GM23338 (cell line): ENCODE data around the gene TTYH1. TPM values are rescaled to one million over a fixed set of nuclear protein-coding genes. Genes with fewer than 3 reads are reported as not detected.

Source experiments
- ATAC-seq: fragments of 200-7000 bp; cut with Tn5 transposase; 3 replicates; pipeline ENCODE4 v1.9.1; 2020
- DNase-seq: peaks from one replicate; pipeline ENCODE4 v3.0.0-alpha.2; 2015; ENCODE audit warnings: low spot score
- H2AFZ ChIP-seq: fragments of 200-600 bp; sonication (generic); 2 replicates; pipeline ENCODE4 v1.8.0; 2016; ENCODE audit warnings: antibody characterized with exemption, mild to moderate bottlenecking, moderate library complexity
- H3F3A ChIP-seq: fragments of 200-600 bp; sonication (generic); replicated peaks from 2 replicates; pipeline ENCODE4 v1.8.0; 2017; ENCODE audit warnings: antibody characterized with exemption, mixed run types, low read depth
- H3K27ac ChIP-seq: fragments of 200-600 bp; sonication (generic); 2 replicates; pipeline ENCODE4 v1.6.1; 2016; ENCODE audit warnings: low read depth
- H3K27me3 ChIP-seq: fragments of 200-600 bp; sonication (generic); 2 replicates; pipeline ENCODE4 v1.8.0; 2016; ENCODE audit warnings: mild to moderate bottlenecking, mixed run types, moderate library complexity; ENCODE audit not compliant: insufficient read depth
- H3K36me3 ChIP-seq: fragments of 200-600 bp; sonication (generic); 2 replicates; pipeline ENCODE4 v1.8.0; 2016; ENCODE audit warnings: mild to moderate bottlenecking; ENCODE audit not compliant: insufficient read depth
- H3K4me1 ChIP-seq: fragments of 200-600 bp; sonication (generic); 2 replicates; pipeline ENCODE4 v1.8.0; 2016; ENCODE audit warnings: mild to moderate bottlenecking, moderate library complexity; ENCODE audit not compliant: insufficient read depth
- H3K4me2 ChIP-seq: fragments of 200-600 bp; sonication (generic); 2 replicates; pipeline ENCODE4 v1.7.1; 2017; ENCODE audit warnings: mixed run types
- H3K4me3 ChIP-seq: fragments of 200-600 bp; sonication (generic); 2 replicates; pipeline ENCODE4 v1.6.1; 2016; ENCODE audit warnings: mixed run types
- H3K79me2 ChIP-seq: fragments of 200-600 bp; sonication (generic); replicated peaks from 2 replicates; pipeline ENCODE4 v1.8.0; 2017; ENCODE audit warnings: mild to moderate bottlenecking; ENCODE audit not compliant: insufficient read depth
- H3K9me2 ChIP-seq: fragments of 200-600 bp; sonication (generic); 2 replicates; pipeline ENCODE4 v1.8.0; 2017; ENCODE audit not compliant: insufficient read depth
- H4K20me1 ChIP-seq: fragments of 200-600 bp; sonication (generic); replicated peaks from 2 replicates; pipeline ENCODE4 v1.8.0; 2017; ENCODE audit warnings: mild to moderate bottlenecking; ENCODE audit not compliant: insufficient read depth
- H3K27ac Mint-ChIP-seq: 2 replicates; pipeline ENCODE4 v1.8.0; 2020; ENCODE audit warnings: inconsistent platforms, mild to moderate bottlenecking, moderate library complexity, mixed read lengths
- H3K27me3 Mint-ChIP-seq: 3 replicates; pipeline ENCODE4 v1.8.0; 2022; ENCODE audit warnings: low read depth, mild to moderate bottlenecking, moderate library complexity, mixed read lengths, inconsistent platforms; ENCODE audit not compliant: insufficient read depth, poor library complexity
- H3K36me3 Mint-ChIP-seq: 3 replicates; pipeline ENCODE4 v1.8.0; 2021; ENCODE audit warnings: low read depth, mild to moderate bottlenecking, inconsistent platforms, moderate library complexity, mixed read lengths
- H3K4me1 Mint-ChIP-seq: 3 replicates; pipeline ENCODE4 v1.8.0; 2020; ENCODE audit warnings: mild to moderate bottlenecking, inconsistent platforms, mixed read lengths
- H3K4me3 Mint-ChIP-seq: 3 replicates; pipeline ENCODE4 v1.8.0; 2021; ENCODE audit warnings: moderate library complexity, mild to moderate bottlenecking, inconsistent platforms, mixed read lengths
- H3K9me3 Mint-ChIP-seq: 3 replicates; pipeline ENCODE4 v1.8.0; 2020; ENCODE audit warnings: moderate library complexity, mild to moderate bottlenecking, inconsistent platforms, mixed read lengths
- CREB1 ChIP-seq: fragments of 250-450 bp; sonication (Bioruptor Pico); IDR thresholded peaks from 2 replicates; pipeline ENCODE4 v1.5.0; 2020; ENCODE audit warnings: low read depth, mild to moderate bottlenecking, moderate library complexity
- CTCF ChIP-seq, 2 experiments: fragments of 200-600 bp in 1 of 2; sonication (generic) in 1 of 2; conservative IDR thresholded peaks; 2 replicates each; pipeline versions ENCODE4 v1.5.1 to v1.6.1; 2016 to 2017; ENCODE audit warnings: antibody characterized with exemption in 2 of 2, low read depth in 2 of 2, mild to moderate bottlenecking in 2 of 2, moderate library complexity in 1 of 2
- ETS1 ChIP-seq: IDR thresholded peaks from 2 replicates; pipeline ENCODE4 v1.6.1; 2016; ENCODE audit warnings: antibody characterized with exemption
- EZH2 ChIP-seq: fragments of 200-600 bp; sonication (generic); IDR thresholded peaks from one replicate; pipeline ENCODE4 v1.8.0; 2017; ENCODE audit warnings: antibody characterized with exemption, mild to moderate bottlenecking, low read depth; ENCODE audit not compliant: unreplicated experiment
- JUNB ChIP-seq: IDR thresholded peaks from one replicate; pipeline ENCODE4 v1.6.1; 2016; ENCODE audit warnings: antibody characterized with exemption; ENCODE audit not compliant: unreplicated experiment
- NANOG ChIP-seq: IDR thresholded peaks from 2 replicates; pipeline ENCODE4 v1.6.1; 2016; ENCODE audit warnings: antibody characterized with exemption, borderline replicate concordance
- POLR2AphosphoS5 ChIP-seq: IDR thresholded peaks from 2 replicates; pipeline ENCODE4 v1.6.1; 2016; ENCODE audit warnings: antibody characterized with exemption, low read depth
- STAT1 ChIP-seq: IDR thresholded peaks from one replicate; pipeline ENCODE4 v1.6.1; 2016; ENCODE audit warnings: antibody characterized with exemption; ENCODE audit not compliant: unreplicated experiment
- ZNF114 ChIP-seq: fragments of 250-450 bp; sonication (Bioruptor Pico); IDR thresholded peaks from 2 replicates; pipeline ENCODE4 v1.5.0; 2020; ENCODE audit warnings: mild to moderate bottlenecking, moderate library complexity
- ZNF331 ChIP-seq: fragments of 250-450 bp; sonication (Bioruptor Pico); IDR thresholded peaks from 2 replicates; pipeline ENCODE4 v1.5.0; 2020; ENCODE audit warnings: low read depth, mild to moderate bottlenecking, moderate library complexity
- polyA plus RNA-seq: library from polyadenylated mRNA; unstranded; fragments of >200 nt; fragmentation: Nextera tagmentation; extraction: Ambion mirVana; gene quantifications from 2 replicates; pipeline ENCODE4 v1.2.1, GENCODE V29; 2016
- total RNA-seq: library from RNA; depleted of rRNA; stranded (reverse); fragments of >200 nt; shearing (Covaris generic); gene quantifications from 2 replicates; pipeline ENCODE4 v1.2.3, GENCODE V29; 2014
- TF ChIP-seq, protein P1 (sequence below): fragments of 250-450 bp; sonication (Bioruptor Pico); IDR thresholded peaks from 2 replicates; pipeline ENCODE4 v1.5.0; 2020; ENCODE audit warnings: mild to moderate bottlenecking, moderate library complexity
- TF ChIP-seq, protein P2 (sequence below): IDR thresholded peaks from one replicate; pipeline ENCODE4 v1.6.1; 2018; ENCODE audit warnings: antibody characterized with exemption; ENCODE audit not compliant: unreplicated experiment

The TTYH1 gene
- total and polyA plus RNA-seq, 2 experiments from 2014 or later, result 18.2 to 40.8 TPM

- 0 out of 2 replicates have a peak, but pooled peaks cover 3% of the 10 kb centered on the region for H3K79me2 ChIP-seq
- peak overlapping the region; percentile 92 for H3K27ac Mint-ChIP-seq
These were observed 4.8 kb downstream of the TTYH1 start for GRCh38 chr19:54420068-54420382.

More at GRCh38 chr19:54420068-54420382, 4.8 kb downstream of the TTYH1 start:
- Histone ChIP-seq H2AFZ (peak overlapping the region; percentile 74), H3K4me1 (peaks cover 37% of the 10 kb centered on the region), H3K4me3 (peak overlapping the region; percentile 64), H3K27me3 (peaks cover 11% of the 10 kb centered on the region), H3K4me2 (peak overlapping the region; percentile 93), H4K20me1 (no peaks in the 10 kb centered on the region; the same call in 1 of the 2 replicates), H3K9me2 (no peaks in the 10 kb centered on the region), H3K27ac (peak overlapping the region; percentile 98), H3F3A (peaks cover 21% of the 10 kb centered on the region), H3K36me3 (no peaks in the 10 kb centered on the region)
- peaks cover 41% of the 10 kb centered on the region for H3K36me3 Mint-ChIP-seq
- peaks cover 14% of the 10 kb centered on the region for H3K27me3 Mint-ChIP-seq
- peaks cover 46% of the 10 kb centered on the region for H3K4me1 Mint-ChIP-seq
- ATAC-seq (no peak; the same call in 2 of the 3 replicates), DNase-seq (no peak)
- peaks cover 4% of the 10 kb centered on the region for H3K9me3 Mint-ChIP-seq
- H3K4me3 Mint-ChIP-seq, result peak overlapping the region; percentile 61
- TF ChIP-seq, protein P1, sequence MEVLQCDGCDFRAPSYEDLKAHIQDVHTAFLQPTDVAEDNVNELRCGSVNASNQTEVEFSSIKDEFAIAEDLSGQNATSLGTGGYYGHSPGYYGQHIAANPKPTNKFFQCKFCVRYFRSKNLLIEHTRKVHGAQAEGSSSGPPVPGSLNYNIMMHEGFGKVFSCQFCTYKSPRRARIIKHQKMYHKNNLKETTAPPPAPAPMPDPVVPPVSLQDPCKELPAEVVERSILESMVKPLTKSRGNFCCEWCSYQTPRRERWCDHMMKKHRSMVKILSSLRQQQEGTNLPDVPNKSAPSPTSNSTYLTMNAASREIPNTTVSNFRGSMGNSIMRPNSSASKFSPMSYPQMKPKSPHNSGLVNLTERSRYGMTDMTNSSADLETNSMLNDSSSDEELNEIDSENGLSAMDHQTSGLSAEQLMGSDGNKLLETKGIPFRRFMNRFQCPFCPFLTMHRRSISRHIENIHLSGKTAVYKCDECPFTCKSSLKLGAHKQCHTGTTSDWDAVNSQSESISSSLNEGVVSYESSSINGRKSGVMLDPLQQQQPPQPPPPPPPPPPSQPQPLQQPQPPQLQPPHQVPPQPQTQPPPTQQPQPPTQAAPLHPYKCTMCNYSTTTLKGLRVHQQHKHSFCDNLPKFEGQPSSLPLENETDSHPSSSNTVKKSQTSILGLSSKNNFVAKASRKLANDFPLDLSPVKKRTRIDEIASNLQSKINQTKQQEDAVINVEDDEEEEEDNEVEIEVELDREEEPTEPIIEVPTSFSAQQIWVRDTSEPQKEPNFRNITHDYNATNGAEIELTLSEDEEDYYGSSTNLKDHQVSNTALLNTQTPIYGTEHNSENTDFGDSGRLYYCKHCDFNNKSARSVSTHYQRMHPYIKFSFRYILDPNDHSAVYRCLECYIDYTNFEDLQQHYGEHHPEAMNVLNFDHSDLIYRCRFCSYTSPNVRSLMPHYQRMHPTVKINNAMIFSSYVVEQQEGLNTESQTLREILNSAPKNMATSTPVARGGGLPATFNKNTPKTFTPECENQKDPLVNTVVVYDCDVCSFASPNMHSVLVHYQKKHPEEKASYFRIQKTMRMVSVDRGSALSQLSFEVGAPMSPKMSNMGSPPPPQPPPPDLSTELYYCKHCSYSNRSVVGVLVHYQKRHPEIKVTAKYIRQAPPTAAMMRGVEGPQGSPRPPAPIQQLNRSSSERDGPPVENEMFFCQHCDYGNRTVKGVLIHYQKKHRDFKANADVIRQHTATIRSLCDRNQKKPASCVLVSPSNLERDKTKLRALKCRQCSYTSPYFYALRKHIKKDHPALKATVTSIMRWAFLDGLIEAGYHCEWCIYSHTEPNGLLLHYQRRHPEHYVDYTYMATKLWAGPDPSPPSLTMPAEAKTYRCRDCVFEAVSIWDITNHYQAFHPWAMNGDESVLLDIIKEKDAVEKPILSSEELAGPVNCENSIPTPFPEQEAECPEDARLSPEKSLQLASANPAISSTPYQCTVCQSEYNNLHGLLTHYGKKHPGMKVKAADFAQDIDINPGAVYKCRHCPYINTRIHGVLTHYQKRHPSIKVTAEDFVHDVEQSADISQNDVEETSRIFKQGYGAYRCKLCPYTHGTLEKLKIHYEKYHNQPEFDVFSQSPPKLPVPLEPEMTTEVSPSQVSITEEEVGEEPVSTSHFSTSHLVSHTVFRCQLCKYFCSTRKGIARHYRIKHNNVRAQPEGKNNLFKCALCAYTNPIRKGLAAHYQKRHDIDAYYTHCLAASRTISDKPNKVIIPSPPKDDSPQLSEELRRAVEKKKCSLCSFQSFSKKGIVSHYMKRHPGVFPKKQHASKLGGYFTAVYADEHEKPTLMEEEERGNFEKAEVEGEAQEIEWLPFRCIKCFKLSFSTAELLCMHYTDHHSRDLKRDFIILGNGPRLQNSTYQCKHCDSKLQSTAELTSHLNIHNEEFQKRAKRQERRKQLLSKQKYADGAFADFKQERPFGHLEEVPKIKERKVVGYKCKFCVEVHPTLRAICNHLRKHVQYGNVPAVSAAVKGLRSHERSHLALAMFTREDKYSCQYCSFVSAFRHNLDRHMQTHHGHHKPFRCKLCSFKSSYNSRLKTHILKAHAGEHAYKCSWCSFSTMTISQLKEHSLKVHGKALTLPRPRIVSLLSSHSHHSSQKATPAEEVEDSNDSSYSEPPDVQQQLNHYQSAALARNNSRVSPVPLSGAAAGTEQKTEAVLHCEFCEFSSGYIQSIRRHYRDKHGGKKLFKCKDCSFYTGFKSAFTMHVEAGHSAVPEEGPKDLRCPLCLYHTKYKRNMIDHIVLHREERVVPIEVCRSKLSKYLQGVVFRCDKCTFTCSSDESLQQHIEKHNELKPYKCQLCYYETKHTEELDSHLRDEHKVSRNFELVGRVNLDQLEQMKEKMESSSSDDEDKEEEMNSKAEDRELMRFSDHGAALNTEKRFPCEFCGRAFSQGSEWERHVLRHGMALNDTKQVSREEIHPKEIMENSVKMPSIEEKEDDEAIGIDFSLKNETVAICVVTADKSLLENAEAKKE (CRISPR knock-in tag), result no peak
- TF ChIP-seq STAT1 (no peak), EZH2 (no peak), ZNF331 (CRISPR knock-in tag) (no peak), CREB1 (CRISPR knock-in tag) (no peak), ETS1 (no peak), POLR2AphosphoS5 (no peak), CTCF (conservative IDR thresholded peaks at IDR 0.05; ENCODE audit: low read depth in 2 of 2) (no peak), JUNB (no peak), ZNF114 (CRISPR knock-in tag) (no peak), NANOG (no peak)
- TF ChIP-seq, protein P2, sequence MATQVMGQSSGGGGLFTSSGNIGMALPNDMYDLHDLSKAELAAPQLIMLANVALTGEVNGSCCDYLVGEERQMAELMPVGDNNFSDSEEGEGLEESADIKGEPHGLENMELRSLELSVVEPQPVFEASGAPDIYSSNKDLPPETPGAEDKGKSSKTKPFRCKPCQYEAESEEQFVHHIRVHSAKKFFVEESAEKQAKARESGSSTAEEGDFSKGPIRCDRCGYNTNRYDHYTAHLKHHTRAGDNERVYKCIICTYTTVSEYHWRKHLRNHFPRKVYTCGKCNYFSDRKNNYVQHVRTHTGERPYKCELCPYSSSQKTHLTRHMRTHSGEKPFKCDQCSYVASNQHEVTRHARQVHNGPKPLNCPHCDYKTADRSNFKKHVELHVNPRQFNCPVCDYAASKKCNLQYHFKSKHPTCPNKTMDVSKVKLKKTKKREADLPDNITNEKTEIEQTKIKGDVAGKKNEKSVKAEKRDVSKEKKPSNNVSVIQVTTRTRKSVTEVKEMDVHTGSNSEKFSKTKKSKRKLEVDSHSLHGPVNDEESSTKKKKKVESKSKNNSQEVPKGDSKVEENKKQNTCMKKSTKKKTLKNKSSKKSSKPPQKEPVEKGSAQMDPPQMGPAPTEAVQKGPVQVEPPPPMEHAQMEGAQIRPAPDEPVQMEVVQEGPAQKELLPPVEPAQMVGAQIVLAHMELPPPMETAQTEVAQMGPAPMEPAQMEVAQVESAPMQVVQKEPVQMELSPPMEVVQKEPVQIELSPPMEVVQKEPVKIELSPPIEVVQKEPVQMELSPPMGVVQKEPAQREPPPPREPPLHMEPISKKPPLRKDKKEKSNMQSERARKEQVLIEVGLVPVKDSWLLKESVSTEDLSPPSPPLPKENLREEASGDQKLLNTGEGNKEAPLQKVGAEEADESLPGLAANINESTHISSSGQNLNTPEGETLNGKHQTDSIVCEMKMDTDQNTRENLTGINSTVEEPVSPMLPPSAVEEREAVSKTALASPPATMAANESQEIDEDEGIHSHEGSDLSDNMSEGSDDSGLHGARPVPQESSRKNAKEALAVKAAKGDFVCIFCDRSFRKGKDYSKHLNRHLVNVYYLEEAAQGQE, result no peak
